NCI-H187 treated with DMSO at 0.1 percent for 48 hours (cell line): ENCODE measurements around the gene PRDM11.
"Not testable (repeated sequence)": the region's sequence is repeated elsewhere in the genome, so short reads cannot be mapped to it uniquely, and the experiment has no call there.

ENCODE experiments used
- DNase-seq: peaks from one replicate; lab custom pipeline; 2025; lab: John Stamatoyannopoulos, UW

Gene PRDM11

GRCh38 chr11:45146072-45147016, at the start of gene PRDM11:
PRDM11 (plus strand) TSS chr11:45146639; CDS start chr11:45181767, 35,128 bp downstream.
- no peak for DNase-seq

DNA sequence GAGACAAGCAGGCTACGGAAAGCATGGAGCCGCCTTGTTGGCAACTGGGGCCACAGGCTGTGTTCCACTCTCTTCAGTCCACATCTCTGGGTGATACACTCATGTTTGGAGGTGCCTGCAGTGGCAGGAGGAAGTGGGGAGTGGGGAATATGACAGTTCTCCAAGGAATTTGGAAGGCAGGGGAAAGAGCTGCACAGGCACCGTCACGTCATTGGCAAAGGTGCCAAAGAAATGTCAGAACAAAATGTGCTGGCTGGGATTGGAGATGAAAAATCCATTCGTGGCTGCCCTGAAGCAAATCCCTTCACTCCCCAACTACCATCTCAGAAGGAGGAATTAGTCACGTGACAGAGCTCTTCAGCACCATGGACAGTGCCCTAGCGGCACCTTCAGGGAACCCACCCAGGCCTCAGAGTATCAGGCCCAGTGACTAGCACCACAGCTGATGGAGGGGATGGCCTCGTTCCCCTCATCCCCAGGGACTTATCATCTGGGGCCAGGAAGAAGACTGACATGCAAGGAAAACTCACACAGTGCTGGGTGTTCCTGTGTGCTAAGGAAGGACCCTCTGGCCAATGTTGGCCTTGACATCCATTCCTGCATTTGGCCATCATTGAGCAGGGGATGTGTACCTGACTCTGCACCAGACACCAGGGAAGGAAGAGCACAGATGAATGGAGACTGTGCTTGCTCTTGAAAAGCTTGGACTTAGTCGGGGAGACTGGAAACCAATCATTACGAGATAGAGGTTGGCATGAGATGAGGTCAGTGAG, 48.5 kb upstream of the PRDM11 start:
- DNase-seq: no peak

DNA sequence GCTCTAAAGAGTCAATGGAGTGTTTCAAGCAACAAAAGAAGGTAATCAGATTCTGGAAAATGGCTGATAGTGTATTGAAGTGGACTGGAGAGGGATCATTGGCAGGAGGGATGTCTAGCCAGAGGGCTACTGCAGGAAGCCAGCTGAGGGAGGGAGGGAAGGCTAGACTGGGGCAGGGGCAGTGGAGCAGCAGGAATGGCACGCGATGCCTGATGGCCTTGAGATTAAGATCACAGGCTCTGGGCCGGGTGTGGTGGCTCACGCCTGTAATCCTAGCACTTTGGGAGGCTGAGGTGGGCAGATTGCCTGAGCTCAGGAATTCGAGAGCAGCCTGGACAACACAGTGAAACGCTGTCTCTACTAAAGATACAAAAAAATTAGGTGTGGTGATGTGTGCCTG, 47.5 kb upstream of the PRDM11 start:
- no peak for DNase-seq

DNA sequence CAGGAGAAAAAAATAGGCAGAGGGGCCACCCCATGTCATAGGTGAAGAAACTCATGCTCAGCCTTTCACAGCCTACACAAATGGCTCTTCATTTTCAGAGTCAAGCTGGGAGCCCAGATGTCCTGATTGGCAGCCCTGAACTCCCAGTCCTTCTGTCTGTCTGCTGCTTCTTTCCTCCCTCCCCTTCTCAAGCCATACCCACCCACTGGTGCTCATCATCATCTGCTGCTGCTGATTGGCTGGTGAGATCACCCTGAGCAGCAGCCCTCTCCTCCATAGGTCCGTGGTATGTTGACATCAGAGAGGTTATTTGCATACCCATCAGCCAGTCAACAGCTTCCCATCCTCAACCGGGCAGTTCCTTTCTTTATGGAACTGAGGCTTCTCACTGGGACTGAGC, 46.1 kb upstream of the PRDM11 start:
- no peak for DNase-seq

DNA sequence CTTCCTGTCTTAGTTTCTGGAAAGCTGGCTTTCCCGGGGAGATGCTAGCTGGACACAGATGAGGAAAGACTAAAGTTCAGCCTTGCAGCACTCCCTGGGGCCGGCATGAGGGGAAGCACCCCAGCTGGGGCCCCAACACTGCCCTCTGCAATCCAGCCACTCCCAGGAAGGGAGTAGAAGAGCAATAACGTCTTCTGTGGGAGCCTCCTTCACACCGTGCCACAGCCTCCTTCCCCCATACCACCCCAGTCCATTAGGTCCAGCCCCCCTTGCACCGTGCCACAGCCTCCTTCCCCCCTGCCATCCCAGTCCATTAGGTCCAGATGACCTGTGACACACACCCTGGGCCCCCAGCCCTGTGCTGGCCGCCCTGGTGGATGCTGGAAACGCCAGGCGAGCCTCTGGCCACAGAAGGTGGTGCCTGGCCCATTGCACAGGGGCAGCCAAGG, 44.1 kb upstream of the PRDM11 start:
- DNase-seq: no peak

DNA sequence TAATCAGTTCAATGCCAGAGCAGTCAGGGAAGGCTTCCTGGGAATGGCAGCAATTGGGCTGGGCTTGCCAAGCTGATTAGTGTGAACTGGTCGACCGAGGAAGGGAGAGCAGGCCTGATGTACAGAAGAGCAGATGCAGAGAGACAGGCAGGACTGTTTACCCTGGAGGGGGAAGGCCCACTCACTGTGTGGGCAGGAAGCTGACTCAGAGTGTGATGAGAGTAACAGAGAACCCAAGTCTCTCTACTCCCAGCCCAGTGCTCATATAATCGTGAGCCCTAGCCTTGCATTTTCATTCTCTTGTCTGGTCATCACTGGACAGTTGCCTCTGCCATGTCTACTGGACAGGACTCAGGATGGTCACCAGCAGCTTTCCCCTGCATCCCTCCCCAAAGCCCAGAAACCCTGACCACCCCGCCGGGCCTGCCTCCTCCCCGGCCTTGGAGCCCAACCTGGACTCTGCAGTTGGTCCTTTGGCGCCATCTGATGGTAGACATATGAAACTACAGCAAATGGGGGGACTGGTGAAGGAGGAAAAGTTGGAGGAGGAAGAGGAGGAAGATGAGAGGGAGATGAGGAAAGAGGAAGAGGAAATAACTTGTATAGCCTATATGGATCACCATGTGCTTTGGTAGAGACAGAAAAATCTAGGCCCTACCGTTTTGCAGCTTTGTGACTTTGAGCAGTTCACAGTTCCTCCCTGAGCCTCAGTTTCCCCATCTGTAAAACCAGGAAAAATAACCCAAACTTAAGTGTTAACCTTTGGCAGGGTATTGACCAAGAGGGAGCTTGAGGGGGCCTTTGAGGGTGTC, 43.4 kb upstream of the PRDM11 start:
- DNase-seq: no peak

DNA sequence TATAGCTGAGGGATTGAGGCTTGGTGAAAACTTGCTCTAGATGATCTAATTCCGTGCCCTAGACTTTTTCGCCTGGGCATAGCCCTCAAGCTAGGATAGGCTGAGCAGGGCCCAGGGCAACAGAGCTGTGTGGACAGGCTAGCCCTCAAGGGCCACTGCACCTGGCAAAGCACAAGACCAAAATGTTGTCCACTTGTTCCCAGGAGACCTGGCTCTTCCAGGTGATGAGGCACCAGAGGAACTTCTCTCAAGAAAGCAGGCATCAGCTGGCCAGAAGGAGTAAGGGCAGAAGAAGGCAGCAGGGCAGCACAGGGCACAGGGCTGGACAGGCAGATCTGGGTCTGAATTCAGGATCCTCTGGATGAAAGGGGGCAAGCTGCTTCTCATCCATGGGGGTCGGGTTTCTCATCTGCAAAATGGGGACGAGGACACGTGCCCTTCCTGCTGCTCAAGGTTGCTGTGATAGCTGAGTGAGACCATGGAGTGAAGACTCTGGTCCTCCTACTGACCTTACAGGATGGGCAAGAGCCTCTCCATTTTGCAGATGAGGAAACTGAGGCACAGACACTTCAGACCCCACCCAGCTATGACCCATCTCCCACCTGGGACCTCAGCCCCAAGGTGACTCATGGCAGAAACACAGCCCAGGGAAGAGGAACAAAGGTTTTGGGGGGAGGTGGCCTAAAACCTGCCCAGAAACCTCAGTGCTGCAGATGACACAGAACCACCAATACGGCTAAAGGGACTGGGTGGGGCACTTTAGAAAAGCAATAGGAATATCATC, 42.2 kb upstream of the PRDM11 start:
- DNase-seq: no peak

DNA sequence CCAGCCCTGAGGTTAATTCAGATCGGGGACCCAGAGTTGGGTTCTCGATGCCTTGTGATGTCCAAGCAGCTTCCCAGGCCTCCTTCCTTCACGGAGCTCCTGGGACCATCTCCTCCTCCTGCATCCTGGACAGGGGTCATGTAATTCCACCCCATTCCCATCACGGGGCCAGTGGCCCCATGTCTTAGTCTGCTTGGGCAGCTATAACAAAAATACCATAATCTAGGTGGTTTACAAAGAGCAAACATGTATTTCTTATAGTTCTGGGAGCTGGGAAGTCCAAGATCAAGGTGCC, 41.7 kb upstream of the PRDM11 start:
- no peak for DNase-seq

GRCh38 chr11:45105233-45105983, 41.0 kb upstream of the PRDM11 start:
- peak; percentile 14 for DNase-seq

DNA sequence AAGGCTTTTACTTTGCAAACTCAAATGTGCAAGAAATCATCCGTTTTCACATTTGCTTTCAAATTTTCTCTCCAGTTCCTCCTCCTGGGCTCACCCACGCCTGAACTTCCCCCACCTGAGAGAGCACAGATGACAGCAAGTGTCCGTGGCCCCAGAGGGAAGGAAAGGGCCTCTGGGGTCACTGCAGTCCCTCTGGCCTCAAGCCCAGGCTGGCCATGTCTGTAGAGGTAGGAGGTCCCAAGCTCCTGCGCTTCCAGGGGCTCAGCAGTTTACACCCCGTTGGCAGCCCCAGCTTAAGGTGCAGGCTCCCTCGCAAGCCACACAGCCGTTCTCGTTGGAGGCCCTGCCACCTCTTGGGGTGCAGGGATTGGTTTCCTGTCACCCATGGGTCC, 40.5 kb upstream of the PRDM11 start:
- DNase-seq: no peak

GRCh38 chr11:45106440-45106839, 40.0 kb upstream of the PRDM11 start:
- no peak for DNase-seq

DNA sequence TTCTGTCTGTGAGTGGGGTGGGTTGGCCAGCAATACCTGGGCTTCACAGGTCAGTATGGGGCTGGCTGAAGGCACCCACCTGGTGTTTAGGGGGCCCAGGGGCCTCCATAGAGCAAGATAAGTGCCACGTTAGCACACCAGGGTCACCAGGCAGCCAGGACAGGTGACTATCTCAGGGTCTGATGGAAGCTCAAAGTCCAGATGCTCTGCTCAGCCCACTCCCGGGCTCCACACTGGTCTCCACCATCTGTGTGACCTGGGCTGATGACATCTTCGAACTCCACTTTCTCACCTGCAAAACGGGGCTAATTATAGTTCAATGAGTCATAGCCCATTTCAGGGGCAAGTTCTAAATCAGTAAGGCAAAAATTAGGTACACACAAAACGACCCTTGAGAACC, 39.4 kb upstream of the PRDM11 start:
- DNase-seq: no peak

DNA sequence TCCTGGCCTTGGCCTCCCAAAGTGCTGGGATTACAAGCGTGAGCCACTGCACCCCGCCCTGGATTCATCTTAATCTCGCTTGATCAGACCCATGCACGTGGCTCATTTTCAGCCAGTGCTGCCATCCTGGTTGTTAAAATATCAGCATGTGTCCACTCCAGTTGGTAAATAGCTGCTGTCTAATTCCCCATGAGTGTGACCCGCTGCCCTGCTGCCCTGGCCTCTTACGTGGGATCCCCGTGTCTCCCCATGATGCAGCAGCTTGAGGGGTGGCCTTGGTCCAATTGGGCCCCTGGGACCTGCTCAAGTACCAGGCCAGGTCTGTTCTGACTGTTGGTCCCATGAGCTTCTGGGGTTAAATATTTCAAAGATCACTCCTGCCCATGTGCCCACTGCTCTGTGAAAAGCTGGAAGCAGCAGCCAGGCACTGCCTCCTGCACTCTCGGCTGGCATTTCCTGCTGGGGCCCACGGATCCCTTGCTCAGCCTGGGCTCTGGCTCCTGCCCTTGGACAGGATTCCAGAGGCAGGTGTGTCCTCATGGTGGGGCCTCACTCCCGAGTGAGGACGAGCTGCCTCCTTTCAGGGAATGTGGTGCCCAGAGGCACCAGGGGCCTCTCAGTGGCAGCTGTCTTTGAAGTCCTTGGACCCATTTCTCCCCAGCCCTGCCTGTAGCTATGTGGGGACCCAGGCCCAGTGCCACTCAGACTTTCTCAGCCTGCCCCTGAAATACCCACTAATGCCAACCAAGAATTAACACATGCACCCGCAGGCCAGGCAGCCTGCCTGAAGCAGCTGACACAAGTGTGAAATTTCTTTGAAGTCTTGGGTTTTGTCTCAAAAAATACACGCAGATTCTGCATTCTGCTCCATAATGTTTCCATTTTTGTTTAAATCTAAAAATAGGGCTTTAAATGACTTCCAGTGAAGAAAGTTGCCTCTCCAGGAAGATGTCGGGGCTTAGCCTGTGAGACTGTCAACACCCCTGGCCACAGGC, 38.1 kb upstream of the PRDM11 start:
- DNase-seq: no peak

DNA sequence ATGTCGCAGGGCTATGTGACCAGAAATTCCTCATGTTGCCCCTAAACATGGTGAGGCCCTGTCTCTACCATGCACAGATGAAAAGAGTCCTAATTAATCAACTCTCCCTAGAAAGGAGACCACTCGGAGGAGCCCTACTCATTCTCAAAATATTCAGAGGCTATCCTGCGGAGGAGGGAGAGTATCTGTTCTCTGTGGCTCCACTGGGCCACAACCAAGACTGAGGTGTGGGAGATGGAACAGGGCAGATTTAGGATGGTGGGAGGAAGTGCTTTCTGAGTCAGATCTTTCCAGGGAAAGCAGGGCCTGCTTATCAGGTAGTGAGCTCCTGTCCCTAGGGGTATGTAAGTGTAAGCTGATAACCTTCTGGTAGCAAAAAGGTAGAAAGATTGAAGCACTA, 37.0 kb upstream of the PRDM11 start:
- DNase-seq: no peak

DNA sequence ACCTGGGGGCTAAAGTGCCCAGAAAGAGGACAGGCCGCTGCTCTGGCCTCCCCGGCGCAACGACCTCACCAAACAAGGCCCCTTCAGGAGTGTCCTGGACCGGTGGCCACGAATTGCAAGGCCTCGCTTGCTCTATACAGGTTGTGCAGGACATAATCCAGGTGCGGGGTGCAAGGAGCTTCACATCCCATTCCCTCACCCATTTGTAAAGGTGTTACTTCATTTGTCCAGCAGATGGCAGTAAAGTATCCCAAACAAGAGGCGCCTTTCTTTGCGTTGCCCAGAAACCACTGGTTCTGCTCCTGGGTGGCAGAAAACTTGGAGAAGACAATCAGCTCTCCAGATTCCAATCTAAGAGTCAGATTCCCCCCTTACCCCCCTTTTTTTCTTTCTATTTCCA, 35.9 kb upstream of the PRDM11 start:
- DNase-seq: peak; percentile 50

- no peak for DNase-seq
These were observed 32.6 kb upstream of the PRDM11 start for GRCh38 chr11:45113807-45114206.

- not testable (repeated sequence) for DNase-seq
These were observed 18.6 kb upstream of the PRDM11 start for GRCh38 chr11:45127836-45128235.

DNA sequence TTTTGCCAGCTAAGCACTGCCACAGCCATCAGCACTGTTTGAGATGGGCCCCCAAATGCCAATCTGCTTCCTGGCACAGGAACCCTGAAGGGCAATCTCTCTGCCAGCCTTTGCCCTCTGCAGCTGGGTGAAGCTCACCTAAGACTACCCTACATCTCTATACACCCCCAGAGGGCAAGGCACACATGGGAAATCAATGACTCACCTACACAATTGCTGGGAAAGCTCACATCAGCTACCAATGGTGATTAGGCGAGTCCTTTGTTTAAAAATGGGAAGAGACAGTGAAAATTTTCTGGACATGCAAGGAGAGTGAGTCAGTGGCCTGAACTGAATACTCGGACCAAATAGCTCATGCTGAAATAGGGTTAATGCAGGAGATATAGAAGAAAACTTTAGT, 12.6 kb upstream of the PRDM11 start:
- DNase-seq: no peak

DNA sequence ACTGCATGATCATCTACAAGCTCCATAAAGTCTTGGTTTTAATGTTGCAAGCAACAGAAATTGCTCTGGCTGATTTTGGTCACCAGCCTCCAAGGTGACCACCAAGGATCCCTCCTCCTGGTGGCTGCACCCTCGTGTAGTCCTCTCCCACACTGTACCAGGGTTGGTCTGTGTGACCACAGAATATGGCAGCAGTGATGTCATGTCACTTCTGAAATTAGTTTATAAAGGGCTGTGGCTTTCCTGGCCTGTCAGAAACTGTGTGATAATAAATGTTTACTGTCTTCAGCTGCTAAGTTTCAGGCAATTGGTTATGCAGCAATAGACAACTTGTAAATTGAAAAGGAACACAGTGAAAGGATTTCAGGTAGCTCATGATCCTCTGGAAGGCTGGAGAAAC, 5.3 kb upstream of the PRDM11 start:
- DNase-seq: no peak

DNA sequence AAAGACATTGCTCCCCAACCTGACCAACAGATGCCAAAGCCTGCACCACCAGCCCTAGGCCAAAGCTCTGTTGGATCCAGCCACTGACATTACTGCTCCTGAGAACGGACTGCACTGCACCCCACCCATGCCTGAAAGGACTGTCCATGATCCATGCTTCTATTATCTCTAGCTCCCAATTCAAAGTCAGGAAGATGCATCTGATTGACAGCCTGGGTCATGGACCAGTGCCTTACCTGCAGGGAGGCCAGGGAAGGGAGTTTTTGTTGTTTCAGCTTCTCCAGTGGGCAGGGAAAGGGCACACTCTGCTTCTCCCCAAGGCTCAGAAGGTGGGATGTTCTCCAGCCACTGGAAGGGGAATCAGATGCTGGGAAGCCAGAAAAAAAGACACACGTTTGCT, 4.8 kb upstream of the PRDM11 start:
- no peak for DNase-seq
